ENCODE data around the gene SYF2.

GRCh38 chr1:25196830-25197229 lies 35.5 kb downstream of the SYF2 start:
- TF ChIP-seq CTCF (IDR thresholded peaks at IDR 0.05) (no peak), POLR2A (IDR thresholded peaks at IDR 0.05) (no peak)
